GM21528 (cell line): ENCODE data around the gene APBB2.

Experiments used
- ATAC-seq: cut with Tn5 transposase; IDR thresholded peaks from one replicate; pipeline ENCODE4 v1.9.1; 2021; ENCODE audit warnings: mild to moderate bottlenecking, moderate library complexity; ENCODE audit not compliant: unreplicated experiment, low FRiP score

Gene APBB2

GRCh38 chr4:41216294-41217019, 2.1 kb upstream of the APBB2 start:
- ATAC-seq = peak; percentile 55

- no peak for ATAC-seq
These were observed 1.6 kb upstream of the APBB2 start for GRCh38 chr4:41215969-41216293.

- no peak for ATAC-seq
These were observed 813 bp upstream of the APBB2 start for GRCh38 chr4:41215155-41215554.

- peak; percentile 12 for ATAC-seq
These were observed 444 bp upstream of the APBB2 start for GRCh38 chr4:41214825-41215146.

- peak; percentile 16 for ATAC-seq
These were observed 662 bp downstream of the APBB2 start for GRCh38 chr4:41213625-41214135.

GRCh38 chr4:41212616-41213203, 1.6 kb downstream of the APBB2 start:
- no peak for ATAC-seq

GRCh38 chr4:41211951-41212615, 2.3 kb downstream of the APBB2 start:
- no peak for ATAC-seq

- no peak for ATAC-seq
These were observed 4.4 kb downstream of the APBB2 start for GRCh38 chr4:41209901-41210300.

- no peak for ATAC-seq
These were observed 5.2 kb downstream of the APBB2 start for GRCh38 chr4:41209187-41209586.

GRCh38 chr4:41207291-41207831, 7.0 kb downstream of the APBB2 start:
- ATAC-seq = no peak

- no peak for ATAC-seq
These were observed 8.4 kb downstream of the APBB2 start for GRCh38 chr4:41205854-41206460.

GRCh38 chr4:41205130-41205529, 9.2 kb downstream of the APBB2 start:
- no peak for ATAC-seq

GRCh38 chr4:41204400-41204978, 9.9 kb downstream of the APBB2 start:
- no peak for ATAC-seq

GRCh38 chr4:41203841-41204240, 10.5 kb downstream of the APBB2 start:
- ATAC-seq = no peak

GRCh38 chr4:41202820-41203568, 11.3 kb downstream of the APBB2 start:
- no peak for ATAC-seq

GRCh38 chr4:41202356-41202755, 12.0 kb downstream of the APBB2 start:
- ATAC-seq = no peak

GRCh38 chr4:41200486-41201017, 13.8 kb downstream of the APBB2 start:
- no peak for ATAC-seq

- no peak for ATAC-seq
These were observed 14.6 kb downstream of the APBB2 start for GRCh38 chr4:41199788-41200187.

GRCh38 chr4:41197996-41198395, 16.3 kb downstream of the APBB2 start:
- ATAC-seq = no peak

GRCh38 chr4:41197495-41197894, 16.8 kb downstream of the APBB2 start:
- no peak for ATAC-seq
